ENCODE measurements around the gene TMEM129.

TMEM129 gene

GRCh38 chr4:1721003-1721665 lies at the start of gene TMEM129, which contains the start of gene TACC3:
Gene TMEM129 (minus strand): TSS chr4:1721323. CDS start chr4:1720837, 486 bp downstream.
Gene TACC3 (plus strand): TSS chr4:1721521. CDS start chr4:1723422, 1,901 bp downstream.
- Mint-ChIP-seq H3K9me3 (no peaks in the 10 kb centered on the region), H3K4me1 (ENCODE audit: low read depth) (peaks cover 62% of the 10 kb centered on the region), H3K36me3 (ENCODE audit: low read depth) (peaks cover 82% of the 10 kb centered on the region), H3K4me3 (peak within 1 kb of the TSS; percentile 99), H3K27me3 (no peaks in the 10 kb centered on the region), H3K27ac (peak within 1 kb of the TSS; percentile 98)
- peak; percentile 96 for DNase-seq

- H3K27me3 Mint-ChIP-seq, result peaks cover 10% of the 10 kb centered on the region
- no peak overlapping the region for H3K27ac Mint-ChIP-seq
- no peak for DNase-seq
Measured at GRCh38 chr4:1770791-1771231, 49.7 kb upstream of the TMEM129 start.

GRCh38 chr4:1770245-1770644 lies 49.1 kb upstream of the TMEM129 start:
- peaks cover 16% of the 10 kb centered on the region for H3K27me3 Mint-ChIP-seq
- no peak overlapping the region for H3K4me3 Mint-ChIP-seq
- no peak overlapping the region for H3K27ac Mint-ChIP-seq
- no peak for DNase-seq
- H3K4me1 Mint-ChIP-seq (ENCODE audit: low read depth), result peaks cover 2% of the 10 kb centered on the region
- no peaks in the 10 kb centered on the region for H3K36me3 Mint-ChIP-seq (ENCODE audit: low read depth)
- no peaks in the 10 kb centered on the region for H3K9me3 Mint-ChIP-seq

More at GRCh38 chr4:1770791-1771231, 49.7 kb upstream of the TMEM129 start:
- no peaks in the 10 kb centered on the region for H3K9me3 Mint-ChIP-seq
- no peak overlapping the region for H3K4me3 Mint-ChIP-seq
- H3K4me1 Mint-ChIP-seq (ENCODE audit: low read depth), result peaks cover 2% of the 10 kb centered on the region
- H3K36me3 Mint-ChIP-seq (ENCODE audit: low read depth), result no peaks in the 10 kb centered on the region

GRCh38 chr4:1769692-1770091 lies 48.6 kb upstream of the TMEM129 start:
- H3K27ac Mint-ChIP-seq, result no peak overlapping the region
- no peaks in the 10 kb centered on the region for H3K9me3 Mint-ChIP-seq
- peaks cover 22% of the 10 kb centered on the region for H3K27me3 Mint-ChIP-seq
- H3K4me1 Mint-ChIP-seq (ENCODE audit: low read depth), result peaks cover 2% of the 10 kb centered on the region
- no peak overlapping the region for H3K4me3 Mint-ChIP-seq
- DNase-seq, result no peak
- no peaks in the 10 kb centered on the region for H3K36me3 Mint-ChIP-seq (ENCODE audit: low read depth)

GRCh38 chr4:1768367-1769034 lies 47.4 kb upstream of the TMEM129 start:
- H3K9me3 Mint-ChIP-seq, result no peaks in the 10 kb centered on the region
- peaks cover 2% of the 10 kb centered on the region for H3K4me1 Mint-ChIP-seq (ENCODE audit: low read depth)
- H3K27ac Mint-ChIP-seq, result no peak overlapping the region
- peaks cover 30% of the 10 kb centered on the region for H3K27me3 Mint-ChIP-seq
- H3K4me3 Mint-ChIP-seq, result peak overlapping the region; percentile 49
- no peak for DNase-seq
- no peaks in the 10 kb centered on the region for H3K36me3 Mint-ChIP-seq (ENCODE audit: low read depth)

- no peak overlapping the region for H3K27ac Mint-ChIP-seq
- no peaks in the 10 kb centered on the region for H3K36me3 Mint-ChIP-seq (ENCODE audit: low read depth)
- peak; percentile 62 for DNase-seq
- H3K27me3 Mint-ChIP-seq, result peaks cover 30% of the 10 kb centered on the region
- H3K9me3 Mint-ChIP-seq, result no peaks in the 10 kb centered on the region
- peak overlapping the region; percentile 49 for H3K4me3 Mint-ChIP-seq
- H3K4me1 Mint-ChIP-seq (ENCODE audit: low read depth), result peaks cover 2% of the 10 kb centered on the region
Measured at GRCh38 chr4:1767770-1768366, 46.7 kb upstream of the TMEM129 start.

GRCh38 chr4:1767061-1767769 lies 46.1 kb upstream of the TMEM129 start:
- H3K36me3 Mint-ChIP-seq (ENCODE audit: low read depth), result no peaks in the 10 kb centered on the region
- H3K9me3 Mint-ChIP-seq, result no peaks in the 10 kb centered on the region
- peaks cover 2% of the 10 kb centered on the region for H3K4me1 Mint-ChIP-seq (ENCODE audit: low read depth)
- peak; percentile 46 for DNase-seq
- no peak overlapping the region for H3K27ac Mint-ChIP-seq
- peaks cover 33% of the 10 kb centered on the region for H3K27me3 Mint-ChIP-seq
- no peak overlapping the region for H3K4me3 Mint-ChIP-seq

- Mint-ChIP-seq H3K4me3 (no peak overlapping the region), H3K27ac (no peak overlapping the region), H3K36me3 (ENCODE audit: low read depth) (no peaks in the 10 kb centered on the region)
Measured at GRCh38 chr4:1766106-1767060, 45.3 kb upstream of the TMEM129 start.

GRCh38 chr4:1765409-1766072 lies 44.4 kb upstream of the TMEM129 start:
- H3K36me3 Mint-ChIP-seq (ENCODE audit: low read depth), result no peaks in the 10 kb centered on the region
- H3K4me3 Mint-ChIP-seq, result no peak overlapping the region
- peaks cover 33% of the 10 kb centered on the region for H3K27me3 Mint-ChIP-seq
- no peak for DNase-seq
- H3K27ac Mint-ChIP-seq, result no peak overlapping the region
- H3K4me1 Mint-ChIP-seq (ENCODE audit: low read depth), result no peaks in the 10 kb centered on the region
- H3K9me3 Mint-ChIP-seq, result no peaks in the 10 kb centered on the region

More at GRCh38 chr4:1766106-1767060, 45.3 kb upstream of the TMEM129 start:
- H3K27me3 Mint-ChIP-seq, result peaks cover 33% of the 10 kb centered on the region
- H3K9me3 Mint-ChIP-seq, result no peaks in the 10 kb centered on the region
- DNase-seq, result no peak
- H3K4me1 Mint-ChIP-seq (ENCODE audit: low read depth), result no peaks in the 10 kb centered on the region

- Mint-ChIP-seq H3K27me3 (peaks cover 33% of the 10 kb centered on the region), H3K4me3 (no peak overlapping the region), H3K4me1 (ENCODE audit: low read depth) (no peaks in the 10 kb centered on the region), H3K9me3 (no peaks in the 10 kb centered on the region), H3K36me3 (ENCODE audit: low read depth) (no peaks in the 10 kb centered on the region), H3K27ac (no peak overlapping the region)
- DNase-seq, result no peak
Measured at GRCh38 chr4:1764670-1765069, 43.5 kb upstream of the TMEM129 start.

- H3K4me3 Mint-ChIP-seq, result no peak overlapping the region
- peaks cover 33% of the 10 kb centered on the region for H3K27me3 Mint-ChIP-seq
- H3K27ac Mint-ChIP-seq, result no peak overlapping the region
- no peaks in the 10 kb centered on the region for H3K36me3 Mint-ChIP-seq (ENCODE audit: low read depth)
- DNase-seq, result no peak
- no peaks in the 10 kb centered on the region for H3K4me1 Mint-ChIP-seq (ENCODE audit: low read depth)
- H3K9me3 Mint-ChIP-seq, result no peaks in the 10 kb centered on the region
Measured at GRCh38 chr4:1763550-1764080, 42.5 kb upstream of the TMEM129 start.

GRCh38 chr4:1763070-1763549 lies 42.0 kb upstream of the TMEM129 start:
- Mint-ChIP-seq H3K4me3 (no peak overlapping the region), H3K9me3 (no peaks in the 10 kb centered on the region), H3K36me3 (ENCODE audit: low read depth) (no peaks in the 10 kb centered on the region), H3K27ac (no peak overlapping the region), H3K27me3 (peaks cover 28% of the 10 kb centered on the region), H3K4me1 (ENCODE audit: low read depth) (no peaks in the 10 kb centered on the region)
- no peak for DNase-seq
